HG03469 (cell line): ENCODE data around the gene P2RY11.

Source experiments
- ATAC-seq: cut with Tn5 transposase; IDR thresholded peaks from one replicate; pipeline ENCODE4 v1.9.1; 2021; ENCODE audit warnings: mild to moderate bottlenecking, moderate library complexity, moderate number of reproducible peaks; ENCODE audit not compliant: unreplicated experiment

The P2RY11 gene

DNA sequence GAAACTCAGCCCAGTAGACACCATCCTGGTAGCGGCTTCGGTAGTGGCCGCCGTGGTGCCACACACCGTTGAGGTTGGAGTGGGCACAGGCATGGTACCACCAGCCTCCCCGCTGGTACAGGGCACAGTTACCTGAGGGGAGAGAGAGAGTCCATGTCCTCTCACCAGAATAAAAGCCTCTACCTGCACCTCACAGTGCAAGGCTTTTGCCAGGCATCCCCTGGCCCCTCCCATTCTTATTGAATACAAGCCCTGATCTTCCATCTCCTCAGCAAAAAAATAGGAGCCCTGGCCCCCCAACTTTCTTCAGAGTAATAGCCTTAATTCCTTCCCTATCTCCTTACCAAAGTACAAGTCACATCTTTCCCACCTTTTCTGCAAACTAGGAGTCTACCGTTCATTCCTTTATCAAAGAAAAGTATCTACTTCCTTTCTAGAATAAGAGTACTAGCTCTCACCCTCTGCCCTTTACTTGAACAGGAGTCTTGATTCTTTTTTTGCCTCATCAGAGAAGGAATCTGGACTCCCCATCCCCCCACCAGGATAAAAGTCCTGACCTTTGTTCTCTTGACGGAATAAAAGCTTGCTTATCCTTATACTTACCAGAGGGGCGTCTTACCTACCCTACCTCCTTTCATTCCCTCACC is 18.7 kb upstream of the P2RY11 start:
- ATAC-seq: no peak

DNA sequence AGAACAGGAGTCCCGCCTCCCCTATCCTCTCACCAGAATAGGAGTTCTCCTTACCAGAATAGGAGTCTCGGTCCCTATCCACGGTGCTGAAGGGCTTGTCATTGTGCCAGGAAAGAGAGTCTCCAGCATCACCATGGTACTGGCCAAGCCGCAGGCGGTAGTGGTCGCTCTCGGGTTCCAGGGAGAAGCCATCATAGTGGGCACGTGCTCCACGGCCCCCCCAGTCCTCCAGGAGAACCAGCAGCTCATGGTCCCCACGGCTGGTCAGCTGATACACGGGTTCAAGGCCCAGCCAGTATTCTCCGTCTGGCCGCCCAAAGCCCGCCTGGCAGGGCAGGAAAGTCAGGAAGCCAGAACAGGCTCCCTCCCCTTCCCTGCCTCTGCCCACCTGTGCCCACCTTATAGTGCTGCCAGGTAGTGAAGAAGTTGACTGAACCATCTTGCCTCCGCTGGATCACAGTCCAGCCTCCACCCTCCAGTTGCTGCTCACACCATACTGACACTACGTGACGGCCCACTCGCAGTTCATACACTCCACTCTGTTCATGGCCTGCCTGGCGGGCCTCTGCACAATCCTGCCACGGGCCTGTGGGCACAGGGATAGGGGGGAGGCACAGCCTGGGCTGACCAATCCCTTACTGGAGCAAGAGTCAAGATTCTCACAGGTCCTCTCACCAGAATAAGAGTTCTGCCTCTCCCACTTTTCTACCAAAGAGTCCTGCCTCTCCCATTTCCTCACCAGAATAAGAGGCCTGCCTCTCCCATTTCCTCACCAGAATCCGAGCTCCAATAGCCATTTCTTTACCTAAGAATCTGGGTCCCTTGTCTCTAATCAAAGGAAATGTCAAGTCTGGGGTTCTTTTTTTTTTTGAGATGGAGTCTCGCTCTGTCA is 18.0 kb upstream of the P2RY11 start:
- ATAC-seq: no peak

DNA sequence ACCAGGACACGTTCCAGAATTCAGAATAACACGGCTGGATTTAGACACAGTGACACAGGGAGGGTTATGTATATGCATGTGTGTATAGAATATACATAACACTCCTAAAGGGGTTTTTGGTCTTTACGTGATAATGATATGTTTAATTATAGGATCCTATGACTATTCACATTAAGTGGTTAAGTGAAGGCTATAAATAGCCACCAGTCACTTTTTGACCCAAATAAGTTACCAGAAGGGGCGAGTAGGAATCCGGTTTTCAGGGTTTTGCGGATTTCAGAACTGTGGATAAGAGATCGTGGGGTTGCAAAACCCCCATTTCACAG is 15.9 kb upstream of the P2RY11 start:
- ATAC-seq: no peak

DNA sequence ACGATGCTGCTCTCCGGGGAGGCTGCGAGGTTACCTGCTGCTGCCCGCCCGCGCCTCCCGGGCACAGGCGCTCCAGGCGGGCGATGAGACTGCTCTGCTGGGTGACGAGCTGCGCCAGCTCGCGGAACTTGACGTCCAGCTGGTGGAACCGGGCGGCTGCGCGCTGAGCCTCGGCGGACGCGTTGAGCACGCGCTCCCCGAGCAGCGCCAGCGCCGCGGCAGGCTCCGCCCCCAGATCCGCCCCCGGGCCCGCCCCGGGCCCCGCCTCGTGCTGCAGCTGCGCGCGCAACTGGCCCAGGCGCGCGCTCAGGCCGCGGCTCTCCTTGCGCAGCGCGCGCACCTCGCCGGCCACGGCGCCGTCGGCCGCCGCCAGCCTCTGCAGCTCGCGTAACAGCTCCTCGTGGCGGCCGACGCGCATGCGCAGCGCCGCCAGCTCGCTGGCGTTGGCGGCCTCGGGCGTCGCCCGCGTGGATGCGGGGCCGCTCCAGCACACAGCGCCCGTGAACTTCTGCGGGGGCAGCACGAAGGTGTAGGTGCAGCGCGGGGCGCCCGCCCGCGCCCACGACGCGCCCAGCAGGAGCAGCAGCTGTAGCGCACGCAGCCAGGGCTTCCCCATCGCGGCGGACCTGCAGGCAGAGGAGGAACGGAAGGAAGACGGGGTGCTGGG is 15.4 kb upstream of the P2RY11 start:
- ATAC-seq: peak; percentile 57

DNA sequence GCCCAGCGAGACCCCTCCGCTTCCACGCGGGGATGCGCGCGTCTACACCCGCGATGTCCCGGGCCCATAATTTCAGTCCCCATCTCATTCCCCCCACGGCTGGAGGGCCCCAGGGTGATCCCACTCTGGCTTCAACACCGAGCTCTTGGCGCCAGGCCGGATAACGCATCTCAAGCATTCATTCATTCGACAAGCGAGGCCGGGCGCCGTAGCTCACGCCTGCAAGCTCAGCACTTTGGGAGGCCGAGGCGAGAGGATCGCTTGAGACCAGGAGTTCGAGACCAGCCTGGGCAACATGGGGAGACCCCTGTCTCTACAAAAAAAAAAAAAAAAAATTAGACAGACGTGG is 14.9 kb upstream of the P2RY11 start:
- ATAC-seq: no peak

DNA sequence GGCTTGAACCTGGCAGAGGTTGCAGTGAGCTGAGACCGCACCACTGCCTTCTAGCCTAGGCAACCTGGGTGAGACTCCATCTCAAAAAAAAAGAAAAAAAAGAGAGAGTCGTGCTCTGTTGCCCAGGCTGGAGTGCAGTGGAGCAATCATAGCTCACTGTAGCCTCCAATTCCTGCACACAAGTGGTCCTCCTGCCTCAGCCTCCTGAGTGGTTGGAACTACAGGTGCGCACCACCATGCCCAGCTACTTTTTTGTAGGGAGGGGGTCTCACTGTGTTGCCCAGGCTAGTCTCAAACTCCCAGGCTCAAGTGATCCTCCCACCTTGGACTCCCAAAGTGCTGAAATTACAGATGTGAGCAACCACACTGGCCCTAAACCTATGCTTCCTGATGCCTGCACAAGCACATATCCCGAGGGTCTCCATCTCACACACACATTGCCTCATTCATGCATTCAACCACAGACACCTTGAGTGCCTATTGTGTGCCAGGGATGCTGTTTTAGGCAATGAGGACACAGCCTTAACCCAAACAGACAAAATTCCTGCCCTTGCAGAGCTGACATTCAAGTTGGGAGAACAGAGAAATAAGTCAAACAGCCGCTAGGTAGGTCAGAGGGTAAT is 11.2 kb upstream of the P2RY11 start:
- no peak for ATAC-seq

DNA sequence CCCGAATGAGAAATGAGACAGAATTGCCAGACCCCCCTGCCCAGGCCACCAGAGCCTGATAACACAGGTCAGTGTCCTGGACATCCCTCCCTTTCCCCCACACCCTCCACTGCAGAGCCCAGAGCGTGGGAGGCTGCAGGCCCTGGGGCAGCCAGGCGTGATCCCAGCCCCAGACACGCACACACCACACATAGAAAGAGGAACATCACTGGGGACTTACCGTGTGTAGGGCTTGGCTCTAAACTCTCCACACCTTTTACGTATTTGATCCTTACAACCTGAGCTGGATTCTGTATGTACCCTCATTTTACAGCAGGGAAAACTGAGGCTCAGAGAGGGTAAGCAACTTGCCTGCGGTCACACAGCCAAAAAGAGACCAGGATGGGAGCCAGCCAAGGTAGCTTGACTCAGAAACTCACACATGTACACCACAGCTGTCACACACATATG is 8.7 kb upstream of the P2RY11 start:
- ATAC-seq: no peak

DNA sequence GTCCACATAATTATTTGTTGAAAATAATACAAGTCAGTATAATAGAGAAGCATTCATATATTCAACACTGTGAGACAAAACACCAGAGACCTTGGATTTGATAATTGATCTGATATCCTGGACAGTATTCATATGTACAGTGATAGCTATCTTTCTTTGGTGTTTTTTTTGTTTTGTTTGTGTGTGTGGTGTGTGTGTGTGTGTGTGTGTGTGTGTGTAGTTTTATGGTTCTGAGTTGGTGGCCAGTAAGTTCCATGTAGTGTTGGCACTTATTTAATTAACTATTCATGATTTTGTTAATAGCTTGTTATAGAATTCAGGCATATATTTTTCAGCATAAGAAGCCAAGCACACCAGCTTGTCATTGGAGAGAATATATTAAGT is 7.4 kb upstream of the P2RY11 start:
- ATAC-seq: no peak

DNA sequence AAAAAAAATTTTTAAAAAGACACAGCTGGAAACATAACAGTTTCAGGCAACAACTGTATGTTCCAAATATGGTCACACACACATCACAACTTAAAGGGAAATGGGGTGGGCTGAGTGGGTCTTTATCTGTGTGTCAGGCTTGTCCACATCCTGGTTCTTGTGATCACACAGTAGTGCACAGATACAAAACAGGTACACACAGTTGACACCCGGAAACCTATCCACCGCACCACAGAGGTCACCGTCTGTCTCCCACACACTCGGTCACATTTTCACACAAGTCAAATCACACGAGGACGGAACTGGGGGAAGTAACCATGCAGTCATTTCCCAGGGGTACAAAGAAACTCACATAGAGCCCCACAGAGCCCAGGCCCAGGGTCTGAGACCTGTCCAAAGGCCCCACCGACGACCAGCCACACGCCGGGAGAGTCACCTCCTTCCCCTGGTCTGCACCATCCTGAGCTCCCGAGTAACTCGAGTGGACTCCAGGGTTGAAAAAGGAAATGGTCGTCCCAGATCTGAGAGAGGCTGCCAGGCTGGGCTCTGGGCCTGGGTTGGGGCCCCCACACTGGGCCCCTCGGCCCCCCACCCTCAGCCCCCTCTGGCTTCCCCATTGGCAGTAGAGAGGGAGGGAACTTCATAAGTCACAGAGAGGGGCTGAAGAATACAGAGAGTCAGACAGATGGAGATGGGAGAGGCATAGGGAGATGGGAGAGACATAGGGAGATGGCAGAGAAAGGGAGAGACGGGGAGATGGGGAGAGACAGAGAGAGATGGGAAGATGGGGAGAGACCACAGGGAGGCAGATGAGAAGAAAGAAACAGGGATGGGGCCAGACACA is 6.6 kb upstream of the P2RY11 start:
- ATAC-seq: peak; percentile 30

DNA sequence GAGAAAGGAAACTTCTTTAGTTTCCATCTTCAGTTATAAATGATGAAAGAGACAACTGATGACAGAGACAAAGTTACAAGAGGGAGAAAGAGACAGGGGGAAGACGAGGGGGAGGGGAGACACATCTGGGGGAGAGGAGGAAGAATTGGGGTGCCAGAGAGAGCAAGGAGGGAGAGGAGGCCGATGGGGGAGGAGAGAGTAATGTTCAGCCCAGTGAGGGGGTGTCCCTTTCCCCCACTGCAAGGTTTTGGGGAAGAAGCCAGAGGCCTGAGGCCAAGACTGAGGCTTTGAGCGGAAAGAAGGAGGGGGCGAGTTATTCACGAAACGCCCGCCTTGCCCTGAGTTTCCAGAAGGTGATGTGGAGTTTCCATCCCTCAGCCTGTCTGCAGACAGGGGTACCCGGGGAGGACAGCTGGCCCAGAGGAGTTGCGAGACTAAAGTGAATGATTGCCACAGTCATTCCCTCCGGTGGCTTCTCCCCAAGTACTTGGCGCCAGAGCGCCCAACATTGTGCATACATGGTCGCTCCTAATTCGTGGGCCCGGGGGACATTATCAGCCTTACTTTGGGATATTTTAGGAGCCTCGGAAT is 5.9 kb upstream of the P2RY11 start:
- no peak for ATAC-seq

DNA sequence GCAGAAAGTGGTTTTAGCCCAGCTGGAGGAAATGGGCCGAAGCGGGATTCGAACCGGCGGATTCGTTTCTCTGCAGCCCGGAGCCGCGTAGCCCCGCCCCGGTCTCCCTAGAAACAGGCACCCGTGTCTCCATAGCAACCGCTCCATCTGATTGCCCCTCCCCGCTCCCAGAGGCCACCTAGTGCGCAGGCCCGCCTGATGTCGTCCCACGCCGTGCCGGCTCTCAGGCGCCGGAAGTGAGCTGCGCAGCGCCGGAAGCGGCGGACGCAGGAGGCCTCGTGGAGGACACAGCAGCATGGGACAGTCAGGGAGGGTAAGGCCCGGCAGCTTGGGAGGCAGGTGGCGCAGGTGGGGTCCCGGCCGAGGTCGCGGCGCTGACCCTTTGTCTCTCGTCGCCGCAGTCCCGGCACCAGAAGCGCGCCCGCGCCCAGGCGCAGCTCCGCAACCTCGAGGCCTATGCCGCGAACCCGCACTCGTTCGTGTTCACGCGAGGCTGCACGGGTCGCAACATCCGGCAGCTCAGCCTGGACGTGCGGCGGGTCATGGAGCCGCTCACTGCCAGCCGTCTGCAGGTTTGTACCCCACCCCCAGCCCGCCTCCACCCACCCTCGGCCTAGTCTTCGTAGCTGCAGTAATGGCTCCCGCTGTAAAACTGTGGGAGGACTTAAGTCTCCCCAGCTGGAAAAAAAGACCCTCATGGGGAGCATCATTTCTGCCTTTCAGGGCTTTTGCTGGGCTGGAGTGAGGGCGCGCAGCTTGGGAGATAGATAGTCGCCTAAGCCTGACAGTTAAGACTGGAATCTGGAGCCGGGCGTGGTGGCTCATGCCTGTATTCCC is 5.2 kb upstream of the P2RY11 start, which contains the start of gene PPAN:
PPAN (plus strand) TSS at position 263 of the 837 bp plus-strand sequence; CDS start at position 296, 33 bp downstream.
- peak; percentile 33 for ATAC-seq

DNA sequence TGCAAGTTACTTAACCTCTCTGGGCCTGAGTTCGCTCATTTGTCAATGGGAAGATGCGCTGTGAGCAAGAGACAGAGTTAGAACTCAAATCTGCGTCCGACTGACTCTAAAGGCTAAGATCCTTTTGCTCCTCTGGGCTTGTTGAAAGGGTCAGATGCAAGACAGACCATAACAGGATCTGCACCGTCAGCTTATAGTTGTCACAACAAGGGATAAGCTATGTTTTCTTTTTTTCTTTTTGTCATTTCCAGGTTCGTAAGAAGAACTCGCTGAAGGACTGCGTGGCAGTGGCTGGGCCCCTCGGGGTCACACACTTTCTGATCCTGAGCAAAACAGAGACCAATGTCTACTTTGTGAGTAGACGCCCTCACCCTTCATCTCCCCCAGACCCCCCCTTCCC is 4.2 kb upstream of the P2RY11 start:
- ATAC-seq: no peak

DNA sequence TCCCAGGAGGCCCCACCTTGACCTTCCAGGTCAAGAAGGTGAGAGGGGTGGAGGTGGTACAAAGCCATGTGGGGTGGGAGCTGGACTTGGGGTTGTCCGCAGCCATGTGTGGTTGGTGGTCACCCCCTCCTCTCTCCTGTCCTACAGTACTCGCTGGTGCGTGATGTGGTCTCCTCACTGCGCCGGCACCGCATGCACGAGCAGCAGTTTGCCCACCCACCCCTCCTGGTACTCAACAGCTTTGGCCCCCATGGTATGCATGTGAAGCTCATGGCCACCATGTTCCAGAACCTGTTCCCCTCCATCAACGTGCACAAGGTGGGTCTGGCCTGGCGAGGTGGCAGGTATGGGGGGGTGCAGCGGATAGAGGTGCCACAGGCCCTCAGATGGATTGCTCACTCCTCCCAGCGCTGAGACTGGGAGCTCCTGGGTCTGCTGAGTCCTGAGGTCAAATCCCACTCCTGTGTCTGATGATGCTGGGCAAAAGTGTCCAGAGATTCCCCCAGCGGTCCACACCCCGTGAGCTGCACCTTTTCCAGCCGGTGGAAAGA is 3.6 kb upstream of the P2RY11 start:
- no peak for ATAC-seq

DNA sequence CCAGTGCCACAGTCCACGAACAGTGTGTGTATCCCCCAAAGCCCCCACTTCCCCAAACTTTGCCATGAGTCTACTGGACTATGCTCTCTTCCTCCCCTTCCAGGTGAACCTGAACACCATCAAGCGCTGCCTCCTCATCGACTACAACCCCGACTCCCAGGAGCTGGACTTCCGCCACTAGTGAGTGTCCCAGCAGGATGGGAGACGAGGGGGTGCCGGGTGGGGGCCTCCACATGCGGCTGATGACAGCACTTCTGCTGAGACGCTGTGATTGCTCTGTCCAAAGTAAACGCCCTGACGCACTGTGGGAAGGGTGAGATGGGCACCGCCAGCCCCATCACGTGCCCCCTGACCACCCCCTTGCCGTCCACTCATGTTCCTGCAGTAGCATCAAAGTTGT is 2.0 kb upstream of the P2RY11 start:
- no peak for ATAC-seq

DNA sequence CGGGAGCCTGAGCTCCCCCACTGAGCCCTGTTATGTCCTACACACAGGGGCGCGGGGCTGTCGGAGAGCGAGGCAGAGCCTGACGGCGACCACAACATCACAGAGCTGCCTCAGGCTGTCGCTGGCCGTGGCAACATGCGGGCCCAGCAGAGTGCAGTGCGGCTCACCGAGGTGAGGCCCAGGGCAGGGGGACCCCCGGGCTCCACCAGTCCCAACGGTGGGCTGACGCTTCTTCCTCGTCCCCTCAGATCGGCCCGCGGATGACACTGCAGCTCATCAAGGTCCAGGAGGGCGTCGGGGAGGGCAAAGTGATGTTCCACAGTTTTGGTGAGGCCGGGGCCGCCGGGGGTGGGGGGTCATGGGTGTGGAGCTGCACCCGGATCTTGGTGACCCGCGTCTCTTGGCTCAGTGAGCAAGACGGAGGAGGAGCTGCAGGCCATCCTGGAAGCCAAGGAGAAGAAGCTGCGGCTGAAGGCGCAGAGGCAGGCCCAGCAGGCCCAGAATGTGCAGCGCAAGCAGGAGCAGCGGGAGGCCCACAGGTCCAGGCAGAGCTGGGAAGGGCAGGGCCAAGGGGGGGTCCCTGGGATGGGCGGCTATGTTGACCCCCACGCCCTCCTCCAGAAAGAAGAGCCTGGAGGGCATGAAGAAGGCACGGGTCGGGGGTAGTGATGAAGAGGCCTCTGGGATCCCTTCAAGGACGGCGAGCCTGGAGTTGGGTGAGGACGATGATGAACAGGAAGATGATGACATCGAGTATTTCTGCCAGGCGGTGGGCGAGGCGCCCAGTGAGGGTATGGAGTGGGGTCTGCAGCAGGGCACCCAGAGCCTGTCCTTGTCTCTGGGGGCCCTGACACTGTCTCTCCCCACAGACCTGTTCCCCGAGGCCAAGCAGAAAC is 1.2 kb upstream of the P2RY11 start:
- ATAC-seq: no peak

DNA sequence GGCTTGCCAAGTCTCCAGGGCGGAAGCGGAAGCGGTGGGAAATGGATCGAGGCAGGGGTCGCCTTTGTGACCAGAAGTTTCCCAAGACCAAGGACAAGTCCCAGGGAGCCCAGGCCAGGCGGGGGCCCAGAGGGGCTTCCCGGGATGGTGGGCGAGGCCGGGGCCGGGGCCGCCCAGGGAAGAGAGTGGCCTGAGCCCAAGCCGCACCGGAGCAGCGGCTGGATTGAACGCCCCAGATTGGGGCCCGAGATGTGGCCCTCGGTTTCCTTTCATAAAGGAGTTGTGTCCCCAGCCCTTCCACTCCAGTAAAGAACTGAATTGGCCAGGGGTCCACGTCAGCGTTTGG is 548 bp upstream of the P2RY11 start:
- no peak for ATAC-seq

DNA sequence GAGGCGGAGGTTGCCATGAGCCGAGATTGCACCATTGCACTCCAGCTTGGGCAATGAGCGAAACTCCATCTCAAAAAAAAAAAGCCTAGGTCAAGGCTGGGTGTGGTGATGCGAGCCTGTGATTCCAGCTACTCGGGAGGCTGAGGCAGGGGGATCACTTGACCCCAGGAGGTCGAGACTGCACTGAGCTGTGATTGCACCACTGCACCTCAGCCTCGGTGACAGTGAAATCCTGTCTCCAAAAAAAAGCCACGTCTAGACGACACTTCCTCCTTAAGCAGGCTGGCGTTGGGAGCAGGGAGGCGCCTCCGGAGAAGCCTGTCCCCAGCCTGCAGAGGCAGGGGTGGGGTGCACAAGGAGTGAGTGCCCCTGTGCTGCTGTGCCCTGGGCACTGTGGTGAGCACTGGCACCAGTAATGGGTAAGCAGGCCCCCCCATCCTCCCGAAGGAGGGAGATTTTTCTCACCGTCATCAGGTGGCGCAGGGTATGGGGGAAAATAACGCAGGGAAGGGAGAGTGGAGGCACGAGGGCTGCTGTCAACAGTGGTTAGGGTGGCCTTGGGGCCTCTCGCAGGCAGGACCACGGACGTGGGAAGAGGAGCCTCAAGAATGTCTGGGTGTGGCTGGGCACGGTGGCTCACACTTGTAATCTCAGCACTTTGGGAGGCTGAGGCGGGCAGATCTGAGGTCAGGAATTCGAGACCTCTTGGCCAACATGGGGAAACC is 706 bp downstream of the P2RY11 start:
- ATAC-seq: no peak
